AML-193 (cell line): ENCODE data around the gene ATF7IP.

Experiments used
- DNase-seq, 2 experiments: peaks; one replicate each; lab custom pipeline; 2025; lab: John Stamatoyannopoulos, UW

The ATF7IP gene

GRCh38 chr12:14495326-14495725 lies 129.8 kb downstream of the ATF7IP start:
- DNase-seq, result no peak

- DNase-seq, result no peak
Measured at GRCh38 chr12:14505626-14506596, 140.4 kb downstream of the ATF7IP start.

- DNase-seq, result no peak
Measured at GRCh38 chr12:14510574-14510973, 145.1 kb downstream of the ATF7IP start.

- DNase-seq, result peak; percentile 67 to 70
Measured at GRCh38 chr12:14514154-14514842, 148.8 kb downstream of the ATF7IP start.

GRCh38 chr12:14514946-14515345 lies 149.5 kb downstream of the ATF7IP start:
- DNase-seq, result no peak

GRCh38 chr12:14521822-14522221 lies 156.3 kb downstream of the ATF7IP start:
- DNase-seq, result no peak

- DNase-seq, result no peak
Measured at GRCh38 chr12:14525964-14526363, 160.5 kb downstream of the ATF7IP start.

- no peak for DNase-seq
Measured at GRCh38 chr12:14532152-14532551, 166.7 kb downstream of the ATF7IP start.

- DNase-seq, result no peak
Measured at GRCh38 chr12:14537088-14537487, 171.6 kb downstream of the ATF7IP start.

GRCh38 chr12:14540801-14541462 lies 175.4 kb downstream of the ATF7IP start:
- DNase-seq, result no peak

- DNase-seq, result no peak
Measured at GRCh38 chr12:14545144-14546124, 180.0 kb downstream of the ATF7IP start.

GRCh38 chr12:14547571-14547970 lies 182.1 kb downstream of the ATF7IP start:
- no peak for DNase-seq

GRCh38 chr12:14548609-14549008 lies 183.1 kb downstream of the ATF7IP start:
- DNase-seq, result no peak
